ENCODE data around the gene UAP1.
"Not testable (repeated sequence)": the region's sequence is repeated elsewhere in the genome, so short reads cannot be mapped to it uniquely, and the experiment has no call there.

The UAP1 gene

GRCh38 chr1:162564762-162565218 is 3.3 kb downstream of the UAP1 start:
- DNase-seq (ENCODE audit: low spot score) (no peak), FAIRE-seq (no peak)

- no peak for FAIRE-seq
Observed at GRCh38 chr1:162565460-162565859, 3.9 kb downstream of the UAP1 start.

GRCh38 chr1:162566870-162567269 is 5.3 kb downstream of the UAP1 start:
- FAIRE-seq (no peak), DNase-seq (ENCODE audit: low spot score) (no peak)

More at GRCh38 chr1:162565460-162565859, 3.9 kb downstream of the UAP1 start:
- DNase-seq (ENCODE audit: low spot score): no peak

GRCh38 chr1:162568802-162569201 is 7.3 kb downstream of the UAP1 start:
- no peak for DNase-seq (ENCODE audit: low spot score)
- FAIRE-seq: no peak

GRCh38 chr1:162570718-162571117 is 9.2 kb downstream of the UAP1 start:
- DNase-seq (ENCODE audit: low spot score) (no peak), FAIRE-seq (no peak)

- DNase-seq (ENCODE audit: low spot score); FAIRE-seq: not testable (repeated sequence)
Observed at GRCh38 chr1:162571121-162571520, 9.6 kb downstream of the UAP1 start.

- FAIRE-seq: no peak
- no peak for DNase-seq (ENCODE audit: low spot score)
Observed at GRCh38 chr1:162571696-162572095, 10.2 kb downstream of the UAP1 start.

GRCh38 chr1:162573136-162573535 is 11.6 kb downstream of the UAP1 start:
- DNase-seq (ENCODE audit: low spot score) (no peak), FAIRE-seq (no peak)

- DNase-seq (ENCODE audit: low spot score): no peak
- no peak for FAIRE-seq
Observed at GRCh38 chr1:162578071-162578700, 16.7 kb downstream of the UAP1 start.

- DNase-seq (ENCODE audit: low spot score): no peak
- FAIRE-seq: no peak
Observed at GRCh38 chr1:162578936-162579335, 17.4 kb downstream of the UAP1 start.

- FAIRE-seq: no peak
Observed at GRCh38 chr1:162580308-162580707, 18.8 kb downstream of the UAP1 start.

GRCh38 chr1:162582901-162583300 is 21.4 kb downstream of the UAP1 start:
- DNase-seq (ENCODE audit: low spot score); FAIRE-seq: not testable (repeated sequence)

More at GRCh38 chr1:162580308-162580707, 18.8 kb downstream of the UAP1 start:
- no peak for DNase-seq (ENCODE audit: low spot score)

GRCh38 chr1:162585101-162585500 is 23.6 kb downstream of the UAP1 start:
- not testable (repeated sequence) for DNase-seq (ENCODE audit: low spot score); FAIRE-seq

- FAIRE-seq: no peak
Observed at GRCh38 chr1:162587347-162587746, 25.8 kb downstream of the UAP1 start.

GRCh38 chr1:162587761-162588260 is 26.3 kb downstream of the UAP1 start:
- no peak for DNase-seq (ENCODE audit: low spot score)
- no peak for FAIRE-seq

More at GRCh38 chr1:162587347-162587746, 25.8 kb downstream of the UAP1 start:
- DNase-seq (ENCODE audit: low spot score): no peak

GRCh38 chr1:162590101-162590500 is 28.6 kb downstream of the UAP1 start:
- DNase-seq (ENCODE audit: low spot score) (no peak), FAIRE-seq (no peak)

GRCh38 chr1:162590686-162591085 is 29.2 kb downstream of the UAP1 start:
- FAIRE-seq (no peak), DNase-seq (ENCODE audit: low spot score) (no peak)

GRCh38 chr1:162596514-162597170 is 35.1 kb downstream of the UAP1 start:
- FAIRE-seq (no peak), DNase-seq (ENCODE audit: low spot score) (no peak)

GRCh38 chr1:162599451-162599850 is 37.9 kb downstream of the UAP1 start:
- FAIRE-seq (no peak), DNase-seq (ENCODE audit: low spot score) (no peak)

GRCh38 chr1:162603117-162603516 is 41.6 kb downstream of the UAP1 start:
- DNase-seq (ENCODE audit: low spot score); FAIRE-seq: not testable (repeated sequence)

- DNase-seq (ENCODE audit: low spot score) (peak; percentile 20), FAIRE-seq (no peak)
Observed at GRCh38 chr1:162605225-162605927, 43.9 kb downstream of the UAP1 start.

- DNase-seq (ENCODE audit: low spot score) (no peak), FAIRE-seq (no peak)
Observed at GRCh38 chr1:162609306-162609705, 47.8 kb downstream of the UAP1 start.
